Measurements from ENCODE around the gene OTUD7B. TPM values are rescaled to one million over a fixed set of nuclear protein-coding genes. Genes with fewer than 3 reads are reported as not detected.
A peak's percentile ranks its signal among the peaks of the same experiment; 100 is the strongest.
"Not testable (repeated sequence)": the region's sequence is repeated elsewhere in the genome, so short reads cannot be mapped to it uniquely, and the experiment has no call there.

Gene OTUD7B
- total RNA-seq (2021) (19.0 and 20.9 TPM in 2 replicates), Bru-seq, nascent RNA (percentile 76 among the genes with signal in this experiment), BruChase-seq, experiment 1, labeled RNA remaining after a 2-hour chase (percentile 79 among the genes with signal in this experiment), BruChase-seq, experiment 2, labeled RNA remaining after a 6-hour chase (percentile 79 among the genes with signal in this experiment)
- long read RNA-seq, partial matches to known transcripts: 0 of 5 reads
- long read RNA-seq, other reads (novel, unspliced or antisense): 5 of 5 reads

- H3K27me3 ChIP-seq (replicated peaks; ENCODE audit: insufficient read depth, low read depth, low read length, poor library complexity): no peaks in the 10 kb centered on the region
- peak; percentile 90 for DNase-seq (ENCODE audit: low spot score)
- no TSS peak for BruUV-seq (replicated peaks)
- peaks cover 16% of the 10 kb centered on the region for H3K4me1 ChIP-seq (ENCODE audit: insufficient read depth, low read length, poor library complexity, severe bottlenecking)
- H3K9me3 ChIP-seq (ENCODE audit: low read depth, low read length, poor library complexity, severe bottlenecking): no peaks in the 10 kb centered on the region
- no peak for TF ChIP-seq EZH2 (IDR thresholded peaks at IDR 0.05; ENCODE audit: borderline replicate concordance, low read depth, low read length, poor library complexity, severe bottlenecking)
- H3K27ac ChIP-seq (ENCODE audit: low read depth, low read length, poor library complexity, severe bottlenecking): peak within 1 kb of the TSS; percentile 84
- intact Hi-C loops (cut with micrococcal nuclease; ENCODE audit: unreplicated experiment): no loop called here
- H3K4me3 ChIP-seq (ENCODE audit: low read depth, low read length, poor library complexity, severe bottlenecking): peak within 1 kb of the TSS; percentile 85
- no peaks in the 10 kb centered on the region for H3K36me3 ChIP-seq (ENCODE audit: insufficient read depth, low read length, poor library complexity, severe bottlenecking)
- ChIA-PET POLR2A (ENCODE audit: low non-redundant PET) (interaction anchor here (0.6 to 0.7 kb wide), 2 partner anchors 123 to 172 kb away, joined by 5 to 7 read pairs; a partner anchor contains a TSS), CTCF (no interaction called here)
Observed at GRCh38 chr1:150010393-150011115, at the start of gene OTUD7B. TSS of gene OTUD7B (minus strand) at chr1:150010726. CDS start at chr1:149977510, 33,216 bp downstream.

GRCh38 chr1:150060260-150060659, 49.7 kb upstream of the OTUD7B start:
- H3K27ac ChIP-seq (ENCODE audit: low read depth, low read length, poor library complexity, severe bottlenecking): no peak overlapping the region
- CTCF ChIA-PET: no interaction called here
- H3K4me1 ChIP-seq (ENCODE audit: insufficient read depth, low read length, poor library complexity, severe bottlenecking): peaks cover 14% of the 10 kb centered on the region
- no peaks in the 10 kb centered on the region for H3K27me3 ChIP-seq (replicated peaks; ENCODE audit: insufficient read depth, low read depth, low read length, poor library complexity)
- no peak overlapping the region for H3K4me3 ChIP-seq (ENCODE audit: low read depth, low read length, poor library complexity, severe bottlenecking)
- no peaks in the 10 kb centered on the region for H3K36me3 ChIP-seq (ENCODE audit: insufficient read depth, low read length, poor library complexity, severe bottlenecking)
- intact Hi-C loops (cut with micrococcal nuclease; ENCODE audit: unreplicated experiment): no loop called here
- no peak for TF ChIP-seq CTCF (conservative IDR thresholded peaks at IDR 0.05; ENCODE audit: low read depth, low read length)
- no peak for TF ChIP-seq EZH2 (IDR thresholded peaks at IDR 0.05; ENCODE audit: borderline replicate concordance, low read depth, low read length, poor library complexity, severe bottlenecking)
- POLR2A ChIA-PET (ENCODE audit: low non-redundant PET): no interaction called here
- DNase-seq (ENCODE audit: low spot score): no peak
- no peaks in the 10 kb centered on the region for H3K9me3 ChIP-seq (ENCODE audit: low read depth, low read length, poor library complexity, severe bottlenecking)
- BruUV-seq (replicated peaks): no TSS peak

GRCh38 chr1:150056407-150056806, 45.9 kb upstream of the OTUD7B start:
- Histone ChIP-seq H3K4me1 (ENCODE audit: insufficient read depth, low read length, poor library complexity, severe bottlenecking) (peaks cover 3% of the 10 kb centered on the region), H3K27me3 (replicated peaks; ENCODE audit: insufficient read depth, low read depth, low read length, poor library complexity) (no peaks in the 10 kb centered on the region), H3K9me3 (ENCODE audit: low read depth, low read length, poor library complexity, severe bottlenecking) (no peaks in the 10 kb centered on the region), H3K36me3 (ENCODE audit: insufficient read depth, low read length, poor library complexity, severe bottlenecking) (no peaks in the 10 kb centered on the region), H3K4me3 (ENCODE audit: low read depth, low read length, poor library complexity, severe bottlenecking) (no peak overlapping the region), H3K27ac (ENCODE audit: low read depth, low read length, poor library complexity, severe bottlenecking) (no peak overlapping the region)
- ChIA-PET CTCF (no interaction called here), POLR2A (ENCODE audit: low non-redundant PET) (no interaction called here)
- no peak for DNase-seq (ENCODE audit: low spot score)
- BruUV-seq (replicated peaks): no TSS peak
- intact Hi-C loops (cut with micrococcal nuclease; ENCODE audit: unreplicated experiment): no loop called here
- no peak for TF ChIP-seq CTCF (conservative IDR thresholded peaks at IDR 0.05; ENCODE audit: low read depth, low read length)
- TF ChIP-seq EZH2 (IDR thresholded peaks at IDR 0.05; ENCODE audit: borderline replicate concordance, low read depth, low read length, poor library complexity, severe bottlenecking): no peak

- H3K4me3 ChIP-seq (ENCODE audit: low read depth, low read length, poor library complexity, severe bottlenecking); H3K36me3 ChIP-seq (ENCODE audit: insufficient read depth, low read length, poor library complexity, severe bottlenecking); H3K27me3 ChIP-seq (replicated peaks; ENCODE audit: insufficient read depth, low read depth, low read length, poor library complexity); H3K4me1 ChIP-seq (ENCODE audit: insufficient read depth, low read length, poor library complexity, severe bottlenecking); DNase-seq (ENCODE audit: low spot score); H3K9me3 ChIP-seq (ENCODE audit: low read depth, low read length, poor library complexity, severe bottlenecking); POLR2A ChIA-PET (ENCODE audit: low non-redundant PET); intact Hi-C loops (cut with micrococcal nuclease; ENCODE audit: unreplicated experiment); CTCF ChIA-PET; BruUV-seq (replicated peaks); H3K27ac ChIP-seq (ENCODE audit: low read depth, low read length, poor library complexity, severe bottlenecking): not testable (repeated sequence)
Observed at GRCh38 chr1:150055507-150055906, 45.0 kb upstream of the OTUD7B start.
